K562 (cell line): Measurements from ENCODE around the gene CSNK2A1. TPM values are rescaled to one million over a fixed set of nuclear protein-coding genes. Genes with fewer than 3 reads are reported as not detected.
A peak's percentile ranks its signal among the peaks of the same experiment; 100 is the strongest.

ENCODE experiments used
- UBTF ChIP-seq, 2 experiments: IDR thresholded peaks; 2 replicates each; pipeline ENCODE4 v1.6.1; 2012; ENCODE audit warnings: improper control_type of control experiment in 2 of 2, low read depth in 2 of 2, low read length in 2 of 2, borderline replicate concordance in 1 of 2
- polyA plus RNA-seq, 8 experiments: library from polyadenylated mRNA; depleted of rRNA in 4 of 8; stranded (reverse) in 5 of 8; unstranded in 3 of 8; fragments of >200 nt; fragmentation: Nextera tagmentation in 2 of 8; fragmentation: Illumina TruSeq in 1 of 8; extraction: Ambion mirVana in 2 of 8; extraction: Trizol in 1 of 8; gene quantifications; 2 replicates each; pipeline versions ENCODE4 v1.2.1 to v1.2.3, GENCODE V29; 2011 to 2014; ENCODE audit warnings: inconsistent platforms in 1 of 8, missing spikeins in 1 of 8
- total RNA-seq, 7 experiments: library from RNA; depleted of rRNA in 6 of 7; stranded (reverse); fragments of >200 nt in 6 of 7; fragmentation: Illumina TruSeq in 2 of 7; extraction: Trizol in 2 of 7; gene quantifications; 2 replicates each; pipeline versions ENCODE4 v1.2.1 to v1.2.3, GENCODE V29; 2011 to 2021; ENCODE audit warnings: low replicate concordance in 1 of 7
- TF ChIP-seq, protein P1 (sequence below), 2 experiments: fragments of 450-650 bp; formaldehyde crosslinking in 1 of 2; IDR thresholded peaks; 2 replicates each; pipeline versions ENCODE4 v1.4.0 to v1.6.1; 2014 to 2020; ENCODE audit warnings: mild to moderate bottlenecking in 2 of 2, borderline replicate concordance in 1 of 2, low read depth in 1 of 2

Gene CSNK2A1
- total and polyA plus RNA-seq, 9 of the 15 experiments (the other 6 are each of a cell fraction or from before 2014, with no cell fraction given): 71.0 to 251 (median 103) TPM

DNA sequence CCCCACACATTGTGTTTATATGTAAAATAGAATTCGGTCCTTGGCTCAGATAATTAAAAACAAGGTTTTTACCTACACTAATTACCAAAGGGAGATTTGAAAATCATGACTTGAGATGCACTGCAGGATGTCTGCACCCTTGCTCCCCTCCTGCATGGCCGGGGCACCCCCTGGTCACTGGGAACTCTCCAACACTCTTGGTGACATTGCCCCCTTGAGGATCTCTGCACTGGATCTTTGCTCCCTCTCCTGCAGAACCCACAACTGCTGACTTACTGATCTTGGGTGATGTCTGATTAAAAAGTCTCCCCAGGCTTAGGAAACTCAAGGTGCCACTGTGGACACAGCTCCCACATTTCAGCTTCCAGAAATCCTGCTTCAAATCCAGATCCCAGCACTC is 17.1 kb upstream of the CSNK2A1 start (continued):
- TF ChIP-seq UBTF (IDR thresholded peaks at IDR 0.05; ENCODE audit: borderline replicate concordance in 1 of 2, low read depth in 2 of 2, low read length in 2 of 2): no peak
- TF ChIP-seq, protein P1, sequence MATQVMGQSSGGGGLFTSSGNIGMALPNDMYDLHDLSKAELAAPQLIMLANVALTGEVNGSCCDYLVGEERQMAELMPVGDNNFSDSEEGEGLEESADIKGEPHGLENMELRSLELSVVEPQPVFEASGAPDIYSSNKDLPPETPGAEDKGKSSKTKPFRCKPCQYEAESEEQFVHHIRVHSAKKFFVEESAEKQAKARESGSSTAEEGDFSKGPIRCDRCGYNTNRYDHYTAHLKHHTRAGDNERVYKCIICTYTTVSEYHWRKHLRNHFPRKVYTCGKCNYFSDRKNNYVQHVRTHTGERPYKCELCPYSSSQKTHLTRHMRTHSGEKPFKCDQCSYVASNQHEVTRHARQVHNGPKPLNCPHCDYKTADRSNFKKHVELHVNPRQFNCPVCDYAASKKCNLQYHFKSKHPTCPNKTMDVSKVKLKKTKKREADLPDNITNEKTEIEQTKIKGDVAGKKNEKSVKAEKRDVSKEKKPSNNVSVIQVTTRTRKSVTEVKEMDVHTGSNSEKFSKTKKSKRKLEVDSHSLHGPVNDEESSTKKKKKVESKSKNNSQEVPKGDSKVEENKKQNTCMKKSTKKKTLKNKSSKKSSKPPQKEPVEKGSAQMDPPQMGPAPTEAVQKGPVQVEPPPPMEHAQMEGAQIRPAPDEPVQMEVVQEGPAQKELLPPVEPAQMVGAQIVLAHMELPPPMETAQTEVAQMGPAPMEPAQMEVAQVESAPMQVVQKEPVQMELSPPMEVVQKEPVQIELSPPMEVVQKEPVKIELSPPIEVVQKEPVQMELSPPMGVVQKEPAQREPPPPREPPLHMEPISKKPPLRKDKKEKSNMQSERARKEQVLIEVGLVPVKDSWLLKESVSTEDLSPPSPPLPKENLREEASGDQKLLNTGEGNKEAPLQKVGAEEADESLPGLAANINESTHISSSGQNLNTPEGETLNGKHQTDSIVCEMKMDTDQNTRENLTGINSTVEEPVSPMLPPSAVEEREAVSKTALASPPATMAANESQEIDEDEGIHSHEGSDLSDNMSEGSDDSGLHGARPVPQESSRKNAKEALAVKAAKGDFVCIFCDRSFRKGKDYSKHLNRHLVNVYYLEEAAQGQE (IDR thresholded peaks at IDR 0.05; ENCODE audit: borderline replicate concordance): 0 out of 2 replicates have a peak, but pooled peaks have one; percentile 24
- TF ChIP-seq, protein P1 (CRISPR knock-in tag; IDR thresholded peaks at IDR 0.05; ENCODE audit: low read depth): no peak
